Esophagus muscularis mucosa (tissue), 4 donors: ENCODE data around the gene REV1. TPM values are rescaled to one million over a fixed set of nuclear protein-coding genes. Genes with fewer than 3 reads are reported as not detected.

Source experiments
- DNase-seq: peaks from one replicate; pipeline ENCODE4 v3.0.0-alpha.2; 2017; ENCODE audit errors: extremely low spot score
- H3K27ac ChIP-seq, 4 donors: fragments of 200-600 bp; sonication (generic); replicated peaks in 1 of 4; 1 replicate in 3 of 4; 2 replicates in 1 of 4; pipeline ENCODE4 v1.5.1; 2016 to 2019; ENCODE audit warnings: mild to moderate bottlenecking in 1 of 4
- H3K27me3 ChIP-seq, 4 donors: fragments of 200-600 bp; sonication (generic); one replicate each; pipeline versions ENCODE4 v1.5.1 to v1.6.0; 2016 to 2019
- H3K36me3 ChIP-seq, 4 donors: fragments of 200-600 bp; sonication (generic); one replicate each; pipeline ENCODE4 v1.5.1; 2016 to 2019
- H3K4me1 ChIP-seq, 4 donors: fragments of 200-600 bp; sonication (generic); one replicate each; pipeline ENCODE4 v1.5.1; 2016 to 2019
- H3K4me3 ChIP-seq, 4 donors: fragments of 200-600 bp; sonication (generic); 1 replicate in 2 of 4; 2 replicates in 2 of 4; pipeline ENCODE4 v1.5.1; 2016 to 2019; ENCODE audit warnings: mild to moderate bottlenecking in 4 of 4, moderate library complexity in 1 of 4
- H3K9me3 ChIP-seq, 4 donors: fragments of 200-600 bp; sonication (generic); 1 replicate in 3 of 4; 2 replicates in 1 of 4; pipeline ENCODE4 v1.5.1; 2016 to 2019
- EP300 ChIP-seq: sonication (generic); formaldehyde crosslinking; IDR thresholded peaks from one replicate; pipeline ENCODE4 v1.6.1; 2017; ENCODE audit warnings: antibody characterized with exemption
- POLR2A ChIP-seq: fragments of 450-650 bp; IDR thresholded peaks from one replicate; pipeline ENCODE4 v1.6.1; 2017; ENCODE audit warnings: antibody characterized with exemption, moderate library complexity, mild to moderate bottlenecking, low read depth
- POLR2AphosphoS5 ChIP-seq, 2 donors: sonication (generic); formaldehyde crosslinking; IDR thresholded peaks; one replicate each; pipeline ENCODE4 v1.6.1; 2017; ENCODE audit warnings: antibody characterized with exemption in 2 of 2
- WGBS: methylation state at CpG from one replicate; pipeline ENCODE4 v1.1.5; 2018; 5-methylcytosine and 5-hydroxymethylcytosine counted together
- intact Hi-C: fragments of 100-400 bp; cut with DNase I; formaldehyde crosslinking; loops from one replicate; pipeline ENCODE4 v1.15.1; 2023
- total RNA-seq, 4 donors: library from RNA; depleted of rRNA; stranded (reverse); fragments of >200 nt; gene quantifications; one replicate each; pipeline versions ENCODE4 v1.1.0 to v1.2.1, GENCODE V29; 2016
- TF ChIP-seq, protein P1 (sequence below), 3 experiments: fragments of 200-600 bp in 2 of 3; fragments of 450-650 bp in 1 of 3; sonication (generic) in 2 of 3; IDR thresholded peaks; one replicate each; pipeline ENCODE4 v1.5.1; 2017 to 2019; ENCODE audit warnings: antibody characterized with exemption in 3 of 3, mild to moderate bottlenecking in 2 of 3, moderate library complexity in 1 of 3

The REV1 gene
- total RNA-seq = 10 to 100 TPM; 26.7 to 47.7 (median 31.4) TPM

DNA sequence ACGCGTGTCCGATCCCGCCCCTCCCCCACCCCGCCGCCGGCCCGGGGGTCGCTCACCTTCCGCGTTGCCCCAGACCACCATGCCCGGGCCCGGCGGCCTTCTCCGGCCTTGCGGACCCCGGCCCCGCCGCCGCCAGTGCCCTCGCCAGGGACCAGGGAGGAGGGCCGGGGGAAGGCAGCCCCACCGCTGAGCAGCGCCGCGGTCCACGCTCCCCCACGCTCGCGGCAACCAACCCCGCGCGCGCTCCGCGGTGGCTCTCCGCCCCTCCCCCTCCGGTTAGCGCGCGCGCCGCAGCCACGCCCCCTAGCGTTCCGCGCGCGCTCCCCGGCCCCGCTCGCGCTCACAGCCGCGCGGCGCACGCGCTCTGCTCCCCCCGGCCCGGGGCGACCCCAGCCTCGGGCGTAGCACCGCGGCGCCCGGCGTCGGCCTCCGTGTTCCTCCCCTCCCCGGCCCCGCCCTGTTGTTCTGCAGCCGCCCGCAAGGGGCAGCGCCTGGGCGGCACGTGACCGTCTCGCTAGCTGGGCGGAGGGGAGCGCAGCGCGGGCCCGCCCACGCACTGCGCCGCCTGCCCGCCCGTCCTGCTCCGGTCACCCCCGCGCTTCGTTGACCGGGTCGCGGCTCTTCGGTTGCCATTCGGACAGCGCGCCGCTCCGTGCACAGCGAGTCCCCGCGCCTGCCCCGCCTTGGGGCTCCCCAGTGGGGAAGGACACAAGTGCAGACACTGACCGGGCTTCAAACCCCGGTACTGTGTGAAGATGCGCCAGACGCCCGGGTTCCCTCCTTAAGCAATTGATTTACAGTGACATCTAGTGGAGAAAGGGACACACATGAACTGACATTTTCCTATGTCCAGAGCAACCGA, at the start of gene REV1:
TSS of gene REV1 (minus strand) at position 257 of the 862 bp plus-strand sequence. CDS start 25,042 bp downstream, outside the sequence.
- H3K9me3 ChIP-seq = no peaks in the 10 kb centered on the region
- peak; percentile 96 for DNase-seq
- WGBS = 0% methylated on average over 7 of the region's 113 CpGs
- intact Hi-C loops = loop anchor here (2.0 to 5.0 kb wide), 2 partner anchors 58 to 153 kb away; partner anchors contain the start of genes EIF5B and TXNDC9
- no peaks in the 10 kb centered on the region for H3K27me3 ChIP-seq
- H3K27ac ChIP-seq = peak within 1 kb of the TSS; percentile 97 to 99 (median 99)
- H3K4me3 ChIP-seq = peak within 1 kb of the TSS; percentile 88 to 97 (median 94)
- TF ChIP-seq, protein P1, sequence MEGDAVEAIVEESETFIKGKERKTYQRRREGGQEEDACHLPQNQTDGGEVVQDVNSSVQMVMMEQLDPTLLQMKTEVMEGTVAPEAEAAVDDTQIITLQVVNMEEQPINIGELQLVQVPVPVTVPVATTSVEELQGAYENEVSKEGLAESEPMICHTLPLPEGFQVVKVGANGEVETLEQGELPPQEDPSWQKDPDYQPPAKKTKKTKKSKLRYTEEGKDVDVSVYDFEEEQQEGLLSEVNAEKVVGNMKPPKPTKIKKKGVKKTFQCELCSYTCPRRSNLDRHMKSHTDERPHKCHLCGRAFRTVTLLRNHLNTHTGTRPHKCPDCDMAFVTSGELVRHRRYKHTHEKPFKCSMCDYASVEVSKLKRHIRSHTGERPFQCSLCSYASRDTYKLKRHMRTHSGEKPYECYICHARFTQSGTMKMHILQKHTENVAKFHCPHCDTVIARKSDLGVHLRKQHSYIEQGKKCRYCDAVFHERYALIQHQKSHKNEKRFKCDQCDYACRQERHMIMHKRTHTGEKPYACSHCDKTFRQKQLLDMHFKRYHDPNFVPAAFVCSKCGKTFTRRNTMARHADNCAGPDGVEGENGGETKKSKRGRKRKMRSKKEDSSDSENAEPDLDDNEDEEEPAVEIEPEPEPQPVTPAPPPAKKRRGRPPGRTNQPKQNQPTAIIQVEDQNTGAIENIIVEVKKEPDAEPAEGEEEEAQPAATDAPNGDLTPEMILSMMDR (IDR thresholded peaks at IDR 0.05) = peak; percentile 64 to 82 (median 67)
- TF ChIP-seq EP300 = no peak
- peak; percentile 49 to 75 for TF ChIP-seq POLR2AphosphoS5 (IDR thresholded peaks at IDR 0.05)
- TF ChIP-seq POLR2A = peak; percentile 27
- peaks cover 23 to 48% (median 33%) of the 10 kb centered on the region in 4 donors for H3K4me1 ChIP-seq
- no peaks in the 10 kb centered on the region for H3K36me3 ChIP-seq

DNA sequence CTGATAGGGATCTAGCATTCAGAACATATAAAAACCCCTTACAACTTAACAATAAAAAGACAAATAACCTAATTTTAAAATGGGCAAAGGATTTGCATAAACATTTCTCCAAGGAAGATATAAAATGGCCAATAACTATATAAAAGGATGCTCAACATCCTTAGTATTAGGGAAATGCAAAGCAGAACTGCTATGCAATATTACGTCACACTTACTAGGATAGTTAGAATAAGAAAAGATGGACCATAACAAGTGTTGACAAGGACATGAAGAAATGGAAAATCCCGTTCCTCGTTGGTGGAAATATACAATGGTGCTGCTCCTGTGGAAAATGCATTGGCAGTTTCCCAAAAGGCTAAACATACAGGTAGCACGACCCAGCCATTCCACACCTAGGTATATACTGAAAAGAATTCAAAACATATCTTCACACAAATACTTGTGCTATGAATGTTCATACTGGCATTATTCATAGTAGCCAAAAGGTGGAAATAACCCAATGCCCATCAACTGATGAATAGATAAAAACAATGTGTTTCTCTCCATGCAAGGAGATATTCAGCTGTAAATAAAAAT, 48.2 kb upstream of the REV1 start:
- Histone ChIP-seq H3K4me3 (no peak overlapping the region), H3K27ac (no peak overlapping the region), H3K27me3 (no peaks in the 10 kb centered on the region), H3K36me3 (no peaks in the 10 kb centered on the region), H3K9me3 (no peaks in the 10 kb centered on the region), H3K4me1 (peaks cover 0 to 7% (median 0%) of the 10 kb centered on the region in 4 donors)
- intact Hi-C loops = no loop called here
- TF ChIP-seq, protein P1 (IDR thresholded peaks at IDR 0.05) = no peak
- no peak for TF ChIP-seq POLR2AphosphoS5 (IDR thresholded peaks at IDR 0.05)
- no peak for TF ChIP-seq POLR2A
- TF ChIP-seq EP300 = no peak
- DNase-seq = no peak
- 94% methylated on average over 4 of the region's 4 CpGs for WGBS

DNA sequence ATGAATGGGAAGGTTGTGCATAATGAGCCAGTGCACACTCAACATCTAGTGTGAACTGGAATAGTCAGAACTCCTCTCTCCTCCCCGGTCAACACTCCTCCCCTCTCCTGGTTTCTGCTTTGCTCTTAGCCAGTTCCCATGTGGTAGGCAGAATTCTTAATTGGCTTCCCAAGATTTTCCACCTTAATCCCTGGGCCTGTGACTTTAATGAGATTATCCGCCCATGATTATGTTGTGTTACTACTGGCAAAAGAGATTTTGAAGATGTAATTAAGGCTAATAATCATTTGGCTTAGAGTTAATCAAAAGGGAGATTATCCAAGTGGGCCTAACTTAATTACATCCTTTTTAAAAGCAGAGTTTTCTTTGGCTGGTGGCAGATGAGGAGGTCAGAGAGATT, 34.2 kb upstream of the REV1 start:
- WGBS = 89% methylated on average over 2 of the region's 2 CpGs
- Histone ChIP-seq H3K9me3 (no peaks in the 10 kb centered on the region), H3K4me1 (no peaks in the 10 kb centered on the region), H3K27ac (no peak overlapping the region), H3K4me3 (no peak overlapping the region), H3K27me3 (no peaks in the 10 kb centered on the region), H3K36me3 (no peaks in the 10 kb centered on the region)
- TF ChIP-seq POLR2AphosphoS5 (IDR thresholded peaks at IDR 0.05) (no peak), POLR2A (no peak), EP300 (no peak)
- TF ChIP-seq, protein P1 (IDR thresholded peaks at IDR 0.05) = no peak
- no peak for DNase-seq
- intact Hi-C loops = no loop called here

DNA sequence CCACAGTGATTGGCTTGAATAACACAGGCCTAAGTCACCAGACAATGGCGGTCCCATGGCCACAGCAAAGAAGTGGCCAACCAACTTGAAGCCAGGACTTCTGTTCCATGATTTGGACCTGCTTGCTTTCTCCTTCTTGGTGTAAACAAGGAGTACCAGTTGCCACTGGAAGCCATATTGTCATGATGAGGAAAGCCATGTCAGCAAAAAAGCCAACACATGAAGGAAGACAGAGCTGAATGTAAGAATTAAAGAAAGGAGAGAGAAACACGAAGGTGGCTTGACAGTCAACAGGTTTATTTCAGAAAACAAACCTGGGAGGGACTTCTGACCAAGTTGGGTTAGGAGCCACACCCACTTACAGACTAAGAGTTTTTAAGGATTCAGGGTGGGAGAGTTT, 32.3 kb upstream of the REV1 start:
- intact Hi-C loops = no loop called here
- H3K9me3 ChIP-seq = no peaks in the 10 kb centered on the region
- H3K4me1 ChIP-seq = no peaks in the 10 kb centered on the region
- no peaks in the 10 kb centered on the region for H3K36me3 ChIP-seq
- H3K27ac ChIP-seq = no peak overlapping the region
- no peak for DNase-seq
- TF ChIP-seq POLR2AphosphoS5 (IDR thresholded peaks at IDR 0.05) = no peak
- 96% methylated on average over 2 of the region's 2 CpGs for WGBS
- no peaks in the 10 kb centered on the region for H3K27me3 ChIP-seq
- no peak overlapping the region for H3K4me3 ChIP-seq

DNA sequence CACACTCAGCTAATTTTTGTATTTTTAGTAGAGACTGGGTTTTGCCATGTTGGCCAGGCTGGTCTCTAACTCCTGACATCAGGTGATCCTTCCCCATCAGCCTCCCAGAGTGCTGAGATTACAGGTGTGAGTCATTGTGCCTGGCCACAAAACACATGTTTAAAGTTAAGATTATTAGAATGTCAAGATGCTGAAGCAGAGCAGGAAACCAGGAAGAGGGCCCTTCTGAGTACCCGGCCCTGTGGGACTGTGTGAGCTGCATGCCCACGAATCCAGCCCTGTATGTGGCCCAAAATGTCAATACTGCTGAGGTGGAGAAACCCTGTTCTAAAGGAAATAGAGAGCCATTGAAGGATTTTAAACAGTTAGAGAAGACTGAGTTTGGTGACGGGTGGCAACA, 31.0 kb upstream of the REV1 start:
- TF ChIP-seq POLR2AphosphoS5 (IDR thresholded peaks at IDR 0.05) = no peak
- no peak for TF ChIP-seq POLR2A
- TF ChIP-seq EP300 = no peak
- TF ChIP-seq, protein P1 (IDR thresholded peaks at IDR 0.05) = no peak
- Histone ChIP-seq H3K4me1 (no peaks in the 10 kb centered on the region), H3K27me3 (no peaks in the 10 kb centered on the region), H3K27ac (no peak overlapping the region), H3K36me3 (no peaks in the 10 kb centered on the region), H3K4me3 (no peak overlapping the region), H3K9me3 (no peaks in the 10 kb centered on the region)
- intact Hi-C loops = no loop called here
- DNase-seq = no peak
- WGBS = 89% methylated on average over 3 of the region's 3 CpGs
